ENCODE data around the gene JAZF1.

DNA sequence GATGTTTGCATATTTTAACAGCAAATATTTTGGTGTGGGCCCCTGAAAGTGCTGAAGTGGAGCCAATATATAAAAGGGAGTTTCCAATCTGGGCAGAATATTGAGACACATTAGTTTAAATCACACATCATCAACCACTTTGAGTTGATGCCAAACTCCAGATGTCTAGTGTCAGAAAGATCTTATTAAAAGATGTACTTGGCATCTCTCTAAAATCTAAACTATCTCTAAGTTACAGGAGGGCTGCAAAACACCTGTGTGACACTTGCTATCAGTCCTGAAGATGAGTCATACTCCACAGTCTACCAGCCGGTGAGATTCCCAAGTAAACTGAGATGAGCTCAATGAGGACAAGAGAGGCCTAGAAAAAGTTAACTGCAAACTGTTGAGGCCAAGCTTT is 11.4 kb downstream of the JAZF1 start:
- TF ChIP-seq CTCF (IDR thresholded peaks at IDR 0.05) (no peak), POLR2A (IDR thresholded peaks at IDR 0.05) (no peak)

All from testis (tissue), 2 donors.